GM12875 (cell line): ENCODE measurements around the gene KIF5C.

Experiments used
- H3K4me3 ChIP-seq: one replicate; pipeline ENCODE4 v1.5.1; 2011; ENCODE audit warnings: low read depth, low read length, control low read depth
- CTCF ChIP-seq: IDR thresholded peaks from 2 replicates; pipeline ENCODE4 v1.5.1; 2011; ENCODE audit warnings: low read depth, mild to moderate bottlenecking, control low read depth, inconsistent platforms, low read length, moderate library complexity, borderline replicate concordance; ENCODE audit not compliant: insufficient read depth

KIF5C gene

GRCh38 chr2:148990968-148991367 lies 115.9 kb downstream of the KIF5C start:
- no peak overlapping the region for H3K4me3 ChIP-seq
- TF ChIP-seq CTCF: no peak

- H3K4me3 ChIP-seq: no peak overlapping the region
Measured at GRCh38 chr2:148992448-148992847, 117.4 kb downstream of the KIF5C start.

GRCh38 chr2:148993351-148993750 lies 118.3 kb downstream of the KIF5C start:
- TF ChIP-seq CTCF: no peak
- H3K4me3 ChIP-seq: no peak overlapping the region

More at GRCh38 chr2:148992448-148992847, 117.4 kb downstream of the KIF5C start:
- no peak for TF ChIP-seq CTCF

GRCh38 chr2:148994341-148994740 lies 119.3 kb downstream of the KIF5C start:
- no peak for TF ChIP-seq CTCF
- no peak overlapping the region for H3K4me3 ChIP-seq

- no peak for TF ChIP-seq CTCF
- no peak overlapping the region for H3K4me3 ChIP-seq
Measured at GRCh38 chr2:148996805-148997204, 121.8 kb downstream of the KIF5C start.

GRCh38 chr2:148998165-148998830 lies 123.3 kb downstream of the KIF5C start:
- no peak for TF ChIP-seq CTCF
- no peak overlapping the region for H3K4me3 ChIP-seq

GRCh38 chr2:148998831-148999200 lies 123.8 kb downstream of the KIF5C start:
- H3K4me3 ChIP-seq: no peak overlapping the region
- no peak for TF ChIP-seq CTCF
